Endodermal cell (in vitro differentiated cells): Measurements from ENCODE around the gene TSPAN18. TPM values are rescaled to one million over a fixed set of nuclear protein-coding genes. Genes with fewer than 3 reads are reported as not detected.

Source experiments
- DNase-seq: peaks from one replicate; pipeline ENCODE4 v3.0.0-alpha.2; 2017
- H3K27ac ChIP-seq: 2 replicates; pipeline ENCODE4 v1.5.1; 2013; ENCODE audit warnings: mild to moderate bottlenecking, low read depth, low read length, moderate library complexity
- H3K27me3 ChIP-seq: 2 replicates; pipeline ENCODE4 v1.6.1; 2013; ENCODE audit warnings: mild to moderate bottlenecking, low read length, moderate library complexity; ENCODE audit not compliant: insufficient read depth, control insufficient read depth, poor library complexity, severe bottlenecking
- H3K36me3 ChIP-seq: 2 replicates; pipeline ENCODE4 v1.7.0; 2013; ENCODE audit warnings: mild to moderate bottlenecking, low read length, moderate library complexity; ENCODE audit not compliant: control insufficient read depth, insufficient read depth
- H3K4me1 ChIP-seq: one replicate; pipeline ENCODE4 v1.7.0; 2013; ENCODE audit warnings: low read length; ENCODE audit not compliant: control insufficient read depth, insufficient read depth
- H3K4me3 ChIP-seq: 2 replicates; pipeline ENCODE4 v1.5.1; 2013; ENCODE audit warnings: mild to moderate bottlenecking, low read length, moderate library complexity
- H3K9ac ChIP-seq: 2 replicates; pipeline ENCODE4 v1.6.1; 2013; ENCODE audit warnings: mild to moderate bottlenecking, low read length, moderate library complexity; ENCODE audit not compliant: poor library complexity, severe bottlenecking; ENCODE audit errors: extremely low read depth
- H3K9me3 ChIP-seq: 2 replicates; pipeline ENCODE4 v1.6.1; 2013; ENCODE audit warnings: mild to moderate bottlenecking, low read length, moderate library complexity; ENCODE audit not compliant: control insufficient read depth
- H3K27ac Mint-ChIP-seq: 2 replicates; pipeline ENCODE4 v1.8.0; 2020; ENCODE audit warnings: mixed read lengths
- H3K27me3 Mint-ChIP-seq: 2 replicates; pipeline ENCODE4 v1.8.0; 2021; ENCODE audit warnings: mild to moderate bottlenecking, mixed read lengths; ENCODE audit not compliant: insufficient read depth
- H3K36me3 Mint-ChIP-seq: 2 replicates; pipeline ENCODE4 v1.8.0; 2020; ENCODE audit warnings: low read depth, mixed read lengths
- H3K4me1 Mint-ChIP-seq: 2 replicates; pipeline ENCODE4 v1.8.0; 2020; ENCODE audit warnings: mixed read lengths
- H3K4me3 Mint-ChIP-seq: 2 replicates; pipeline ENCODE4 v1.8.0; 2020; ENCODE audit warnings: mild to moderate bottlenecking, moderate library complexity, mixed read lengths
- H3K9me3 Mint-ChIP-seq: 2 replicates; pipeline ENCODE4 v1.8.0; 2020; ENCODE audit warnings: mild to moderate bottlenecking, mixed read lengths
- CTCF ChIP-seq: fragments of 200-600 bp; sonication (generic); conservative IDR thresholded peaks from 2 replicates; pipeline ENCODE4 v1.5.0; 2021; ENCODE audit warnings: antibody characterized with exemption, mild to moderate bottlenecking
- WGBS, 2 experiments: methylation state at CpG; one replicate each; pipeline versions ENCODE4 v1.1.5 to v1.1.7; 2013; ENCODE audit warnings: missing lambda C conversion rate in 2 of 2, mixed read lengths in 1 of 2; ENCODE audit not compliant: insufficient coverage in 1 of 2, insufficient read length in 1 of 2; 5-methylcytosine and 5-hydroxymethylcytosine counted together
- total RNA-seq, 2 donors: library from RNA; stranded (reverse); fragmentation: NEBNext Ultra II Directional in 1 of 2; extraction: Animal tissue kit (Norgen Biotek cat#: 25700) in 1 of 2; gene quantifications; 2 replicates in 1 of 2; 3 replicates in 1 of 2; pipeline ENCODE4 v1.2.1, GENCODE V29; 2021

TSPAN18 gene
- total RNA-seq, 2 donors from 2014 or later, result 28.0 to 28.7 TPM

- no peaks in the 10 kb centered on the region for H3K9me3 ChIP-seq
- H3K9me3 Mint-ChIP-seq, result no peaks in the 10 kb centered on the region
- no peaks in the 10 kb centered on the region for H3K36me3 ChIP-seq
- peaks cover 40% of the 10 kb centered on the region for H3K4me1 Mint-ChIP-seq
- no peak for TF ChIP-seq CTCF
- no peak overlapping the region for H3K4me3 Mint-ChIP-seq
- no peaks in the 10 kb centered on the region for H3K36me3 Mint-ChIP-seq
- peak; percentile 51 for DNase-seq
- H3K27ac Mint-ChIP-seq, result no peak overlapping the region
- 69 to 83% methylated on average over 3 to 6 of the region's 6 CpGs for WGBS, 2 experiments
- no peak overlapping the region for H3K4me3 ChIP-seq
- no peak overlapping the region for H3K27ac ChIP-seq
- no peaks in the 10 kb centered on the region for H3K27me3 ChIP-seq
- H3K4me1 ChIP-seq, result peaks cover 17% of the 10 kb centered on the region
- peaks cover 4% of the 10 kb centered on the region for H3K27me3 Mint-ChIP-seq
- no peak overlapping the region for H3K9ac ChIP-seq
Observed at GRCh38 chr11:44777209-44778194, 50.7 kb downstream of the TSPAN18 start.

GRCh38 chr11:44778195-44779100 is 51.7 kb downstream of the TSPAN18 start:
- Mint-ChIP-seq H3K27me3 (peaks cover 4% of the 10 kb centered on the region), H3K9me3 (no peaks in the 10 kb centered on the region), H3K4me1 (peaks cover 40% of the 10 kb centered on the region), H3K27ac (no peak overlapping the region), H3K4me3 (no peak overlapping the region), H3K36me3 (no peaks in the 10 kb centered on the region)
- H3K27ac ChIP-seq, result no peak overlapping the region
- H3K4me1 ChIP-seq, result peaks cover 17% of the 10 kb centered on the region
- H3K4me3 ChIP-seq, result no peak overlapping the region
- no peaks in the 10 kb centered on the region for H3K36me3 ChIP-seq
- DNase-seq, result peak; percentile 60
- no peaks in the 10 kb centered on the region for H3K9me3 ChIP-seq
- no peak overlapping the region for H3K9ac ChIP-seq
- no peaks in the 10 kb centered on the region for H3K27me3 ChIP-seq
- no peak for TF ChIP-seq CTCF
- WGBS, 2 experiments, result 95 to 96% methylated on average over 3 to 5 of the region's 5 CpGs

GRCh38 chr11:44779736-44780520 is 53.2 kb downstream of the TSPAN18 start:
- Histone ChIP-seq H3K4me1 (peaks cover 17% of the 10 kb centered on the region), H3K9ac (no peak overlapping the region), H3K27ac (no peak overlapping the region), H3K4me3 (peak overlapping the region; percentile 4), H3K27me3 (no peaks in the 10 kb centered on the region), H3K36me3 (no peaks in the 10 kb centered on the region), H3K9me3 (no peaks in the 10 kb centered on the region)
- no peak for TF ChIP-seq CTCF
- peaks cover 2% of the 10 kb centered on the region for H3K27me3 Mint-ChIP-seq
- no peaks in the 10 kb centered on the region for H3K9me3 Mint-ChIP-seq
- H3K4me3 Mint-ChIP-seq, result no peak overlapping the region
- no peaks in the 10 kb centered on the region for H3K36me3 Mint-ChIP-seq
- WGBS, 2 experiments, result 82 to 97% methylated on average over 7 to 10 of the region's 10 CpGs
- no peak overlapping the region for H3K27ac Mint-ChIP-seq
- peak; percentile 75 for DNase-seq
- peaks cover 41% of the 10 kb centered on the region for H3K4me1 Mint-ChIP-seq
